Mucosa of rectum (tissue), 2 donors: Measurements from ENCODE around the gene LEPROT.

Source experiments
- H3K27ac ChIP-seq, 2 donors: one replicate each; pipeline ENCODE4 v1.7.0; 2013; ENCODE audit warnings: inconsistent platforms in 2 of 2, low read depth in 2 of 2, low read length in 2 of 2
- H3K27me3 ChIP-seq, 2 donors: one replicate each; pipeline ENCODE4 v1.7.0; 2013; ENCODE audit warnings: low read length in 2 of 2; ENCODE audit not compliant: control insufficient read depth in 2 of 2, insufficient read depth in 2 of 2
- H3K36me3 ChIP-seq, 2 donors: one replicate each; pipeline ENCODE4 v1.7.0; 2013; ENCODE audit warnings: low read length in 2 of 2; ENCODE audit not compliant: control insufficient read depth in 2 of 2, insufficient read depth in 2 of 2
- H3K4me1 ChIP-seq, 2 donors: one replicate each; pipeline ENCODE4 v1.7.0; 2013; ENCODE audit warnings: low read length in 2 of 2, mild to moderate bottlenecking in 1 of 2; ENCODE audit not compliant: control insufficient read depth in 2 of 2, insufficient read depth in 2 of 2
- H3K4me3 ChIP-seq, 2 donors: one replicate each; pipeline ENCODE4 v1.7.0; 2013; ENCODE audit warnings: low read length in 2 of 2
- H3K9ac ChIP-seq, 2 donors: one replicate each; pipeline ENCODE4 v1.7.0; 2013; ENCODE audit warnings: low read length in 2 of 2, low read depth in 1 of 2, mild to moderate bottlenecking in 1 of 2
- H3K9me3 ChIP-seq, 2 donors: one replicate each; pipeline ENCODE4 v1.7.0; 2013; ENCODE audit warnings: low read length in 2 of 2; ENCODE audit not compliant: control insufficient read depth in 2 of 2
- donor health status: healthy.
- donor health status: Normal muscosa, but diverticular disease.

Gene LEPROT

GRCh38 chr1:65470766-65471165, 50.3 kb downstream of the LEPROT start:
- no peaks in the 10 kb centered on the region for H3K9me3 ChIP-seq
- H3K4me1 ChIP-seq: no peaks in the 10 kb centered on the region
- no peaks in the 10 kb centered on the region for H3K36me3 ChIP-seq
- no peak overlapping the region for H3K9ac ChIP-seq
- no peaks in the 10 kb centered on the region for H3K27me3 ChIP-seq
- no peak overlapping the region for H3K4me3 ChIP-seq
- H3K27ac ChIP-seq: no peak overlapping the region

GRCh38 chr1:65471213-65471833, 50.9 kb downstream of the LEPROT start:
- Histone ChIP-seq H3K27ac (no peak overlapping the region), H3K9ac (no peak overlapping the region), H3K4me1 (no peaks in the 10 kb centered on the region)

DNA sequence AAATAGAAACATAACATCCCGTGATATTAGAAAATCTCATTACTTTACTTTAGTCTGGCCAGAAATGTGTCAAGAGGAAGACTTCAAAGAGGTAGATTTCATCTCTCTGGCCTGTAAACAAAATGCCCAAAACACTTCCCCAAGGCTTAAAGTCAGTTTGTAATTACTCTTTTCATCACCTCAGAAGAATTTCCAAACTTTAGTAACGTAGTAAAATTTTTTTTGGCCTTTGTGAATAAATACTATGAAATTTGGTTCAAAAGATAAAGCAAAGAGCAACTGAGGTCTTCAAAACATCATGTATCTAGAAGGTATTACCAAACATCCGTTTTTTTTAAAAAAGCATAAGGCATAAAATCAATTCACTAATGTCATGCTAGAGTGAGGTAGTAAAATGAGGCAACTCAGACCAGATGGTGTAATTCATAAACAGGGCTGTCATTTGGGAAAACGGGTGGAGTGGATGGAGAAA, 51.4 kb downstream of the LEPROT start:
- H3K9me3 ChIP-seq: no peaks in the 10 kb centered on the region

More at GRCh38 chr1:65471213-65471833, 50.9 kb downstream of the LEPROT start:
- no peaks in the 10 kb centered on the region for H3K27me3 ChIP-seq
- H3K9me3 ChIP-seq: no peaks in the 10 kb centered on the region
- H3K36me3 ChIP-seq: no peaks in the 10 kb centered on the region
- H3K4me3 ChIP-seq: no peak overlapping the region

DNA sequence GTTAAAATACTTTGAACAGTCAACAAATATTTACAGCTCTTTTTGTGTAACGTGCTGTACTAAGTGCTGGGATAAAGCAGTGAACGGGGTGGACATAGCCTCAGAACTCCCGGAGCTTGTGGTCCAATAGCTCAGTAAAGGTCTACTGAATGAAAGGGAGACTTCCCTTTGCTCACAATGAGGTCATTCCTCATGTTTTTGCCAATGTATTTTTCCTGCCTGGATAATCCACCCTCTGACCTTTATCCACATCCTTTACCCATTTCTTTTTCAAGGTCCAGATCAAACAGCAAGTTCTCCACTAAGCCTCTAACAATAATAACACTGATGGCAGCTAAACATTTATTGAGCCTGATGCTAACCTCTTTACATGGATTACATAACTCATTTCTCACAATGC, 55.9 kb downstream of the LEPROT start:
- Histone ChIP-seq H3K36me3 (no peaks in the 10 kb centered on the region), H3K4me3 (no peak overlapping the region), H3K9ac (no peak overlapping the region), H3K27ac (no peak overlapping the region), H3K4me1 (no peaks in the 10 kb centered on the region), H3K27me3 (no peaks in the 10 kb centered on the region), H3K9me3 (no peaks in the 10 kb centered on the region)

More for the DNA sequence above, 51.4 kb downstream of the LEPROT start:
- no peak overlapping the region for H3K4me3 ChIP-seq
- H3K9ac ChIP-seq: no peak overlapping the region
- H3K4me1 ChIP-seq: no peaks in the 10 kb centered on the region
- H3K27ac ChIP-seq: no peak overlapping the region
- no peaks in the 10 kb centered on the region for H3K36me3 ChIP-seq
- no peaks in the 10 kb centered on the region for H3K27me3 ChIP-seq

GRCh38 chr1:65477414-65478378, 57.2 kb downstream of the LEPROT start:
- H3K36me3 ChIP-seq: no peaks in the 10 kb centered on the region
- H3K27me3 ChIP-seq: no peaks in the 10 kb centered on the region
- no peaks in the 10 kb centered on the region for H3K4me1 ChIP-seq
- H3K9ac ChIP-seq: no peak overlapping the region
- no peak overlapping the region for H3K27ac ChIP-seq
- no peaks in the 10 kb centered on the region for H3K9me3 ChIP-seq
- no peak overlapping the region for H3K4me3 ChIP-seq

DNA sequence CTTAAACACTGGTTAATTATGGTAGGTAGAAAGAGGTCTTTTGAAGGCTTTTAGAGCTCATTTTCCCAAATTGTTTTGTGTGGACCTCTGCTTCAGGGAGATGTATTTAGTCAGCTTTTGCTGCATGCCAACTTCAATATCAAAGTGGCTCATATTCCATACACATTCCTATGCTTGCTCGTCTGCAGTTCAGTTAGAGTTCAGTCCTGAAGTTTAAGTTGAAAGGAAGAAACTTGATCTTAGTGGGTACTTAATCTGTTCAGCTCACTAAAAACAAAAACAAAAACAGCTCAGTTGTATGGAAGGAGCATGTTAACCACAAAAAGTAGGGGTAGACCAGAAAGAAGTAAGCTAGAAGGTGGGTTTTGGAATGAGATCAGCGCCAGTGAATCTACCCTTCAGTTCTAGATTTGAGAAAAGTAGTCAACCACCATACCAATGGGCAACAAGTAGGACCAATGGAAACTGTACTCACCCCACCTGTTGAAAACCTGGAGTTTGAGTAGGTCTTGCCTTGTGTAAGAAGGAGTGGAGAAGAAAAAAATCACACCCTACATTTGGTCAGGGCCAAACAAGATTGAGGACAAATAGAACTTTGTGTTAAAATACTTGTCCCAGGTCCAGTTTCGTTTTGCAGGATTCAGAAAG, 58.0 kb downstream of the LEPROT start:
- H3K36me3 ChIP-seq: no peaks in the 10 kb centered on the region
- no peak overlapping the region for H3K9ac ChIP-seq
- H3K27me3 ChIP-seq: no peaks in the 10 kb centered on the region

GRCh38 chr1:65479554-65480204, 59.2 kb downstream of the LEPROT start:
- H3K36me3 ChIP-seq: no peaks in the 10 kb centered on the region
- H3K27ac ChIP-seq: no peak overlapping the region
- H3K4me3 ChIP-seq: no peak overlapping the region
- no peak overlapping the region for H3K9ac ChIP-seq
- no peaks in the 10 kb centered on the region for H3K9me3 ChIP-seq
- no peaks in the 10 kb centered on the region for H3K27me3 ChIP-seq
- no peaks in the 10 kb centered on the region for H3K4me1 ChIP-seq

More for the DNA sequence above, 58.0 kb downstream of the LEPROT start:
- H3K4me3 ChIP-seq: no peak overlapping the region
- no peak overlapping the region for H3K27ac ChIP-seq
- H3K9me3 ChIP-seq: no peaks in the 10 kb centered on the region
- H3K4me1 ChIP-seq: no peaks in the 10 kb centered on the region

- no peaks in the 10 kb centered on the region for H3K36me3 ChIP-seq
- no peaks in the 10 kb centered on the region for H3K27me3 ChIP-seq
- no peak overlapping the region for H3K27ac ChIP-seq
- no peaks in the 10 kb centered on the region for H3K4me1 ChIP-seq
- no peak overlapping the region for H3K9ac ChIP-seq
- no peak overlapping the region for H3K4me3 ChIP-seq
- H3K9me3 ChIP-seq: no peaks in the 10 kb centered on the region
Measured at GRCh38 chr1:65480684-65481405, 60.4 kb downstream of the LEPROT start.

GRCh38 chr1:65483993-65484754, 63.7 kb downstream of the LEPROT start:
- Histone ChIP-seq H3K9ac (no peak overlapping the region), H3K4me1 (no peaks in the 10 kb centered on the region), H3K27ac (no peak overlapping the region), H3K4me3 (no peak overlapping the region), H3K9me3 (no peaks in the 10 kb centered on the region), H3K36me3 (no peaks in the 10 kb centered on the region), H3K27me3 (no peaks in the 10 kb centered on the region)
